ENCODE measurements around the gene PCDH9. TPM values are rescaled to one million over a fixed set of nuclear protein-coding genes. Genes with fewer than 3 reads are reported as not detected.

Gene PCDH9
- total and polyA plus RNA-seq, 8 donors: 2.0 to 11.6 (median 3.1) TPM

GRCh38 chr13:67001363-67001762, 228.8 kb downstream of the PCDH9 start:
- Histone ChIP-seq H3K27me3 (no peaks in the 10 kb centered on the region), H3K4me3 (no peak overlapping the region), H3K9me3 (no peaks in the 10 kb centered on the region), H3K36me3 (no peaks in the 10 kb centered on the region), H3K27ac (no peak overlapping the region), H3K4me1 (no peaks in the 10 kb centered on the region)
- ATAC-seq (no peak), DNase-seq (no peak)
- intact Hi-C loops (cut with DNase I): no loop called here
- TF ChIP-seq, protein P1, sequence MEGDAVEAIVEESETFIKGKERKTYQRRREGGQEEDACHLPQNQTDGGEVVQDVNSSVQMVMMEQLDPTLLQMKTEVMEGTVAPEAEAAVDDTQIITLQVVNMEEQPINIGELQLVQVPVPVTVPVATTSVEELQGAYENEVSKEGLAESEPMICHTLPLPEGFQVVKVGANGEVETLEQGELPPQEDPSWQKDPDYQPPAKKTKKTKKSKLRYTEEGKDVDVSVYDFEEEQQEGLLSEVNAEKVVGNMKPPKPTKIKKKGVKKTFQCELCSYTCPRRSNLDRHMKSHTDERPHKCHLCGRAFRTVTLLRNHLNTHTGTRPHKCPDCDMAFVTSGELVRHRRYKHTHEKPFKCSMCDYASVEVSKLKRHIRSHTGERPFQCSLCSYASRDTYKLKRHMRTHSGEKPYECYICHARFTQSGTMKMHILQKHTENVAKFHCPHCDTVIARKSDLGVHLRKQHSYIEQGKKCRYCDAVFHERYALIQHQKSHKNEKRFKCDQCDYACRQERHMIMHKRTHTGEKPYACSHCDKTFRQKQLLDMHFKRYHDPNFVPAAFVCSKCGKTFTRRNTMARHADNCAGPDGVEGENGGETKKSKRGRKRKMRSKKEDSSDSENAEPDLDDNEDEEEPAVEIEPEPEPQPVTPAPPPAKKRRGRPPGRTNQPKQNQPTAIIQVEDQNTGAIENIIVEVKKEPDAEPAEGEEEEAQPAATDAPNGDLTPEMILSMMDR (IDR thresholded peaks at IDR 0.05): no peak

DNA sequence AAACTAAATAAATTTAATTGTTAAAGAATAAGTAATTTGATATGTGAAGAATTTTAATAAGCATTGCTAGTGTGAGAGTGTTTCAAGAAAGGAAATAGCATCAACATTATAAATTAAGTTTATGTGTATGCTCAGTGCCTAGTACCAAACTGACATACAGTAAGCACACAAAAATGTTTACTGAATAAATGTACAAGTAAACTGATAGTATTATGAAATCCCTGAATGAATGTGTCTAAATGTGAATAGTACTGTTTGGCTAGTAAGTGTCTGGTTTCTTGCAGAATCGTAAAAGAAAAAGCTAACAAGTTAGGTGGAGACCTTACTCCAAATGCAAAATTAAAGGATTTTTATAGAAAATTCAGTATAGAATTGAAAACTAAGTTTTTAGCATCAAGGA, 233.6 kb downstream of the PCDH9 start:
- Histone ChIP-seq H3K36me3 (no peaks in the 10 kb centered on the region), H3K27me3 (no peaks in the 10 kb centered on the region), H3K27ac (no peak overlapping the region), H3K4me1 (peaks cover 0 to 5% of the 10 kb centered on the region in 2 donors), H3K9me3 (no peaks in the 10 kb centered on the region), H3K4me3 (no peak overlapping the region)
- intact Hi-C loops (cut with DNase I): no loop called here
- TF ChIP-seq, protein P1 (IDR thresholded peaks at IDR 0.05): no peak
- DNase-seq (no peak), ATAC-seq (no peak)

DNA sequence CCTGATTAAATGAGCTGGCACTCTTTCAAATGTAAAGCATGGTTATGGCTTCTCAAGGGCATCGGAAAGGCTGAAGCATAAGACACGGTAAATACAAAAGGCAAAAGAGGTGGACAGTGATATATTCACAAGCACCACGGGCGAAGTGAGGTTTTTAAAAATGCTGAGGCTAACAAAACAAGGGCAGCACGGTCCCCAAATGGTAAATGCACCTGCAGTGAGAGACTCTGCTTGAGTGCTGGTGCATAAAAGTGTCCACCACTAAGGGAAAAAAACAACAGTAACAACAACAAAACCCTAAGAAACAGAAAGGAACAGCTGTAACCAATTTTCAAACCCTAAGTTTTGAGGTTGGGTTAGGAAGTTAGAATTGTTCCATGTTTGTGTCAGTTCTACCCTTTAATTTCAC, 234.9 kb downstream of the PCDH9 start:
- intact Hi-C loops (cut with DNase I): no loop called here
- Histone ChIP-seq H3K4me1 (peaks cover 0 to 5% of the 10 kb centered on the region in 2 donors), H3K9me3 (no peaks in the 10 kb centered on the region), H3K27ac (no peak overlapping the region), H3K27me3 (no peaks in the 10 kb centered on the region), H3K36me3 (no peaks in the 10 kb centered on the region), H3K4me3 (no peak overlapping the region)
- DNase-seq: no peak
- no peak for ATAC-seq
- TF ChIP-seq, protein P1 (IDR thresholded peaks at IDR 0.05): no peak

DNA sequence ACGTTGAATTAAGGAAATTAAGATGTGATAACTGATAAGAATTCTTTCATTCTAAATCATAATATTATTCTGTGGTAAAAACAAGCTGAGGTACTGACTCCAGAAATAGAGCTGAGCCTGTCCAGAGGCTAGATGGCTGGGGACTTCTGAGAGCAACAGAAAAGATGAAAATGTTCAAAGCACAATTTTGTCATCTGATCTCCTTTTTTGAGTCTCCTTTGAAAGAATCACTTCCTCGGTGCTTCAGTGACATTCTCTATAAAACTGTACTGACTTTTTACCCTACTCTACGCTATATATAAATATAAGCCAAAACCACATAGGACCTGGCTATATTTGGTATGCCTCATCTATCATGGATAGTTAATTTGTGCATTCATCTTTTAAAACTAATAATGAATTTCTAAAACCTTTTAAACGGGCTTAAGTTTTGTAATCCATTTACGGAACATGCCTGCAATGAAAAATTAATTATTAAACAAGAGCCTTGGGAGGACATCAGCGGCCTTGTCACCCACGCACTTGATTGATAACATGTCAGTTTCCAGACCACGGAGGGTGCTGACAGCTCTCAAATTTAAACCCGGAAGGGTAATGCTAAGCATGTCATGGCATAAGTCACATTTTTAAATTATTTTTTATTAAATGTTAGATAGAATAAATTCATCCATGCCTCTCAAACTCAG, 235.5 kb downstream of the PCDH9 start:
- TF ChIP-seq, protein P1 (IDR thresholded peaks at IDR 0.05): no peak
- Histone ChIP-seq H3K4me3 (no peak overlapping the region), H3K9me3 (no peaks in the 10 kb centered on the region), H3K27ac (no peak overlapping the region), H3K4me1 (peaks cover 0 to 5% of the 10 kb centered on the region in 2 donors), H3K36me3 (no peaks in the 10 kb centered on the region), H3K27me3 (no peaks in the 10 kb centered on the region)
- ATAC-seq (peak; percentile 31), DNase-seq (no peak)
- intact Hi-C loops (cut with DNase I): no loop called here

DNA sequence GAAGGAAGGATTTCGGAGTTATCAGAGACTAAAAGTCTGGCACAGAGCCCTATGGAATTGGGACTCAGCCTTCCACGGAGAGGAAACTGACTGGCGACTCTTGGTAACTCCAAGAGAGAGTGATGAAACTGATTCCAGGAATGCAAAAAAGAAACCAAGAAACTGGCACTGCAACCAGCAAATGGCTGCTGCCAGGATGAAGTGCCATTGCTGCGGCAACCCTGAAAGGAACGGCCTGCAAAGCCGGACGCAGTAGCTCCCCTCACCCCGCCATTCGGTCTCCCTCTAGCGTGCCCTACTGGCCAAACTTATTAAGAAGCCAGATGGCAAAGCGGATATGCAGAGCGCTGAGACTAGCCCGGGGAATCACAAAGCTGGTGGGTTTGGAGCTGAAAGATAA, 236.0 kb downstream of the PCDH9 start:
- peak; percentile 40 to 69 (median 62) for DNase-seq
- Histone ChIP-seq H3K9me3 (no peaks in the 10 kb centered on the region), H3K4me3 (peak overlapping the region in 1 of 2 donors; percentile 12), H3K4me1 (peaks cover 0 to 5% of the 10 kb centered on the region in 2 donors), H3K27me3 (no peaks in the 10 kb centered on the region), H3K27ac (no peak overlapping the region), H3K36me3 (no peaks in the 10 kb centered on the region)
- intact Hi-C loops (cut with DNase I): no loop called here
- TF ChIP-seq, protein P1 (IDR thresholded peaks at IDR 0.05): peak; percentile 37 to 48
- peak; percentile 99 for ATAC-seq

Data from left lung (tissue), 10 donors.